ENCODE results near the gene ADGRV1.

The ADGRV1 gene

DNA sequence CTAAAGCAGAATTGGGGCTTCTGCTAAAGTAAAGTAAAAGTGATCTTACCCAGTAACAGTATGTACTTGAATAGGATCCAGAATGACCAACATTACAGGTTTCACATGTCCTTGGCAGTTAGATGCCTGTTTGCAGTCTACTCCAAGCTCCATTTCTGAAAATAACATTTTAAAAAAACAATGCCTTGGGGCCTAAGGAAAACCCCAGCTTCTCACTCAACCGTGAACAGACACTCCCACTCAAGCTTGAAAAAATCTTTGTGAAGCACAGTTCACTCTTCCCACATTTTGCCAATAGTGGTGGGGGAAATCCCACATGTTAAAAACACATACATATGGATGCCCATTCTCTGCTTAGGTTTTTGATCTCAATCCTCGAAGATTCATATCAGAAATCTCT lies 520.4 kb downstream of the ADGRV1 start:
- DNase-seq: no peak

DNA sequence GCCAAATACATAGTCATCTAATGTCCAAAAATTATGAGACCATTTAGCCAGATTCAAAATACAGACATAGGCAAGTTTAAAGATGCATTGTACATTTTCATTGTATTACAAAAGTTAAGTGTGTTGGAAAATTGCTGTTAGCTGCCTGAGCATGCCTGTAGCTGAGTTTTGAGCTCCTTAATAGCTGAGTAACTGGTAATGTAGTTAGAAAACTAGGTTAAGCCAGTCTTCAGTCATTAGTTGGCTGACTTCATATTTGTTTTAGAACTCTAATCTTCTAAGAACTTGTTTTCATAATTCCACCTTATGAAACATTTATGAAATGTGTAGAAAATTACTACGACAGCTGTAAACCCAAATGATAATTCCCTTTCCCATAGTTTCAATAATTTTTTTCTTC lies 531.2 kb downstream of the ADGRV1 start:
- no peak for DNase-seq

DNA sequence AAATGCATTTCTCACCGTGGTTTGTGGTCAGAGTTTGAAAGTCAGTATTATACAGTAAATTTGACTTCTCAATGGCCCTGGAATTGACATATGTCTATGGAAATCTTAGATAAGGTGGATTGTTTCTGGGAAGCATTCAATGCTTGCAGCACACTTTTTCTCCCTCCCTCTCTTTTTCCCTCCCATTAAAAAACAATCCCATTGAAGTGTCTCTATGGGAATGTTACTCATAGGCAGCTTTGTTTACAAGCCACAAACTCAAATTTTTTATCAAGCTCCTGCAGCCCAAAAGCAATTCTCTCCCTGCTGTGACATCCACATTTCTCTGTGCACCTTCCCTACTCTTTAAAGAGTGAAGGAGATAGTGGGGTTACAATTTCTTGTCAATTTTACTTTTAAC lies 532.4 kb downstream of the ADGRV1 start:
- no peak for DNase-seq

DNA sequence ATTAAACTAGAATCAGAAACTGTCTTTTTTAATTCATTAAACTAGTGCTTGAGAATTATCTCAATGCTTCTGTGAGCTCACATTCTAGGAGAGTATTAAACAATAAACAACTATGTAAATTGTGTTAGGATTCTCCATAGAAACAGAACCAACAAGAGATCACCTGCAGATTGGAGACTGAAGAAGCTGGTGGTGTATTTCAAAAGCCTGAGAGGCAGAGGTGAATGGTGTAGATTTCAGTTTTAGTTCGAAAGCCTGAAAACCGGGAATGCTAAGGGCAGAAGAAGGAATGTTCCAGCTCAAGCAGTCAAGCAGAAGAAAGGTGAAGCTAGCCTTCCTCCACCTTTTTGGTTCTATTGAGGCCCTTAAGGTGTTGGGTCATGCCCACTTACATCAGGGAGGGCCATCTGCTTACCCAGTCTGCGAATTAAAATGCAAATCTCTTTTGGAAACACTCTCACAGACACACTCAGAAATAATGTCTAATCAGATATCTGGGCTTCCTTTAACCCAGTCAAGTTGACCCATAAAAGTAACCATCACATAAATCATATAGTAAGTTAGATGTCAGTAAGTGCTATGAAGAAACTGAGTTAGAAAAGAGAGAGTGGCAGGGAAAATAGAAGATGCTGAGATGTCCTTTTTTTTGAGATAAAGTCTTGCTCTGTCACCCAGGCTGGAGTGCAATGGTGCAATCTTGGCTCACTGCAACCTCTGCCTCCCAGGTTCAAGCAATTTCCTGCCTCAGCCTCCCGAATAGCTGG lies 533.1 kb downstream of the ADGRV1 start:
- no peak for DNase-seq

DNA sequence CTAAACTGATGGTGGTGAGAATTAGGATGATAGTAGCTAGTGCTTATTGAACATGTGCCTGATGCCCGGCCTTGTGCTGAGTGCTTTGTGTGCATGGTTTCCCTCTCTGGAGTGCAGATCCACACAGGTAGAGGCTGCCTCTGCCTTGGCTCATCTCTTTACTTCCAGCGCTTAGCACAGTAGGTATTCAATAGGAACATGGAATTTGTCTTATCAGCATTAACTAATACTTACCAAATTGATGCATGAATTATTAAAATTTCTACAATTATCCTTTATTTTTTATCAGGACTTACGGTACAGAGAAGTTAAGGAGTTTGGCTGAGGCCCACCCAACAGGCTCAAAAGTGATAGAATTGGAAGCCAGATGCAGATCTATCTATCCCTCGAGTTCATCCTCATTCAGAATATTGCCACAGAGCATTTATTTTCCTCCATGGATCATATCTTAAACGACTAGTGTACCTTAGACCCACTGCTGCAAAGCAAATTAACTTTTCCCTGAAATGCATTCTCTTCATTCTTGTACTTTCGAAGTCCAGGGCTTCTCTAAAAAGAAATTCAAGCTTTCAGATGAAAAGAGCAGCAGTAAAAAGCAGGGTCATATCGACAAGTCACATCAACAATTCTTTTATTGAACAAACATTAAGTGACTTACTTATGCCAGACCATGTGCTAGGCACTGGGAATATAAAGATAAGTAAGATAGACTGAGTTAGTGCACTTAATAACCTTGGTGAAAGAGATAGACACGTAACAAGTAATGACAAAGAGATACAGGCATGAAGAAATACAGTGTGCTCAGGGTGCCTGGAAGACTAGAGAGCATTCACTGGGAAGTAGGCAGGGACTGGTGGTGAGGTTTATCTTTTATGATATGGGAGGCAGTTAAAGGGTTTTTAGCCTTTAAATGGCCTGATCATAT lies 534.5 kb downstream of the ADGRV1 start:
- no peak for DNase-seq

DNA sequence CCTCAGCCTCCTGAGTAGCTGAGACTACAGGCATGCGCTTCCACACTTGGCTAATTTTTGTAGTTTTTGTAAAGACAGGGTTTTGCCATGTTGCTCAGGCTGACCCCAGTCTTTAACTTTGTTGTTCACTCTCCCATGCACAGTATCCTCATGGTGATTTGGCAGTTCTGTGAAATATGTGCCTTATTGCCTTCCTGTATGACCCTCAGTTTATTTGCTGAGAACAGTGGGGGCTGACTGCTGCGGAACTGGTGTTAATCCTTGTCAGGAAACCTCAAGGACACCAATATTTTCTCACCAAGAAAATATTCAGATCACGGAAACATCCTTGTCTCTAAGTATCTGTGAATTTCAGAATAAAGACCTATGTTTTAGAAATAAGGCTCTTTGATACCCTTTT lies 536.7 kb downstream of the ADGRV1 start:
- DNase-seq: no peak

DNA sequence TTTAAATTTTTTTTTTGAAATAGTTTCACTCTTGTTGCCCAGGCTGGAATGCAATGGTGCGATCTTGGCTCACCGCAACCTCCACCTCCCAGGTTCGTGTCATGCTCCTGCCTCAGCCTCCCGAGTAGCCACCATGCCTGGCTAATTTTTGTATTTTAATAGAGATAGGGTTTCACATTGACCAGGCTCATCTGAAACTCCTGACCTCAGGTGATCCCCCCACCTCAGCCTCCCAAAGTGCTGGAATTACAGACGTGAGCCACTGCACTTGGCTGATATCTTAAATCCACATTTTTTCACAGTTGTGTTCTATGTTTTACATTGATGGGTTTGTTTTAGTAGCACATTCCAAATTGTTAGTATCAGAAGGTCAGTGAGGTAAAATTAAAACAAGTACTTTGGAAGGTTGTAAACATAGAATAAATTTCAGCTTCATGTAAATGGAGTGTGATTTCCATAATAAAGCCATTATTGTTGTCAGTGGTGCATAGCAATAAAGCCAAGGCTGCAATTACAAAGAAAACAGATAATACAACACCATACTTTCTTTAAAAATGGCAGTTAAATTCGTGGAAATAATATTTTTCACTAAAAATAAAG lies 537.3 kb downstream of the ADGRV1 start:
- no peak for DNase-seq

DNA sequence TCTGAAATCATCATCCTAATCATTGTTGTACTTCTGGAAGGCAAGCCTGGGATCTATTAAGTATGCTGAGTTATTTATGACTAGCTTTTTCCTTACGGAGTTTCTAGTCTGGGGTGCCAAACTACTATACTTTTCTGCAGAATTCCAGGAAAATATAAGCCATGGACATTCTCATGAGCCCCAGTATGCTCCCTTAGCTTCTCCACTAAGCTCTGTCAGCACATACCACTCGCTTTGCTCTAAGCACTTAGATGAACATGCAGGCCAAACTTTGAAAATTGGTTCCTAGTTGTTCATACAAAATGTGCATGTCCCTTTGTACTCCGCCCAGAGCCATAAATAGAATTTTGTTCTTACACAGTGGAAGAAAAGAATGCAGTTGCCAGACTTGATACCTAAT lies 539.9 kb downstream of the ADGRV1 start:
- no peak for DNase-seq

DNA sequence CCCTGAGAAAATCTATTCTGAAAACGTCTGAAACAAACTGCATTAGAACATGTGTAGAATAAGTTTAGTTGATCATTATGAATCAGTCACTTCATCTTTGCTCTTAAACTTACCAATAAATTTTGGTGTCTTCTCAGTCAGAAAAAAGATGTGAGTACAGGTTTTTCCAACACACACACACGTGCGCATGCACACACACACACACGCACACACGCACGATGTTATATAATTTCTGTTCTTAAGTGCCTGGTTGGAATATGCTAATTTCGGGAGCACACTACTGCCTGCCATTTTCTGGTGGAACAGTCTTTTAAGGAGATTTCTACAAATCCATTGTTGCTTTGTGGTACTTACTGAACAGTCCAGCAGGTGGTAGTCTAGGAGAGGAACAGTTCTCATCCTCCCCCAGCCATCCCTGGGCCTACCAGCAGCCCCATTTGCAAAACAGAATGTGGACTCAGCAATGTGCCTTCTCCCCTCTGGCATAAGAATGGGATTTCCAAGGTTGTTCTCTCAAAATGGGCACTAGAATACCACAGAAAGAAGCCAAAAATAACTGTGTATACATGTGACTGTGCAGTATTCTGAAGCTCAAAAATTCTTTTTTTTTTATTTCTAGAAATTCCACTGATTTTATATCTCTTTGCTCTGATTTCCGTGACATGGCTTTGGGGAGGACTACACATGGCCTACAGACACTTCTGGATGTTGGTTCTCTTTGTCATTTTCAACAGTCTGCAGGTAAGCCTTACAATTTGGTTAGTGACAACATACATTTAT lies 543.2 kb downstream of the ADGRV1 start:
- peak; percentile 62 for DNase-seq

DNA sequence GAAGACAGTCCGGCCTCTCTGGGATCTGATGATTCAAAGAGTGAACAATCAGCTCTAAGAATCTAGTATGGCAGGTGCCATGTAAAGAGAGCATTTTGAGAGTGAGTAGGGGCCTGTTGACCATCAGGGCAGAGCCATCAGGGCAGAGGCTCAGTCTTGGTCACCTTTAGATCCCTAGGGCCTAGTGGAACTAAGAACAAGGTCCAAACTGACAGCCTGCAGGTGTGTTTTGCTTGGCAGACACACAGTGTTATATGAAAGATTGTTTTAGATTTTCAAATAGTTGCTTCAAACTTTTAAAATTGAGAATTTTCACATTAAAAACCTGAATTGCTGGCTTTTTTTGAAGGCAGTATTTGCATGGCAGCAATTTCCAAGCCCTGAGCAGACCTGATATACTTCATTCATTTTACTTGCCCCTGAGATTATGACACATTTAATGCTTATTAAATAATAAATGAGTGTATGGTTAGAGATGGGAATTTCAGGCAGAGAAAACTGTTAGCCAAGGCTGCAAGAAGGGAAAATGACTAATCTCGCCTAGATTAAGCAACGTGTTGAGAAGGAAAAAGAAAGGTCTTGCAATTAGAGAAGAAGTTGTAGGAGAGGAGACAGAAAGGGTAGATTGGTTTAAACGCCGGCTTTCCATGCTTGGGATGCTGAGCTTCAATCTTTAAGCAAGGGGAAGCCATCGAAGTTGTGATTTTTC lies 544.9 kb downstream of the ADGRV1 start:
- no peak for DNase-seq

DNA sequence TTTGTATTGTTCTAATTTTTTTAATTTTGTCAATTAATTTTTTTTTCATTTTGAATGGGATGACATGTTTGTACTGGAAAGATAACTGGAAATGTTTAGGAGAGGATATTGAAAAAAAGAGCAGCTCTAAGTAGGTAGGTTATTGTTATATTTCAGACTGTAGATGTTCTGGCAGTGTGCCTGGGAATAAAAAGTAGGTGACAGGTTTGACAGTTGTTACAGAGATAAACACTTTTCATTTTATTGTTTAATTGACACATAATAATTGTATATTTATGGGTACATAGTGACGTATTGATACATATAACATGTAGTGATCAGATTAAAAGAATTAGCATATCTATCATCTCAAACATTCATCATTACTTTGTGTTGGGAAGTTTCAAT lies 545.5 kb downstream of the ADGRV1 start:
- no peak for DNase-seq

DNA sequence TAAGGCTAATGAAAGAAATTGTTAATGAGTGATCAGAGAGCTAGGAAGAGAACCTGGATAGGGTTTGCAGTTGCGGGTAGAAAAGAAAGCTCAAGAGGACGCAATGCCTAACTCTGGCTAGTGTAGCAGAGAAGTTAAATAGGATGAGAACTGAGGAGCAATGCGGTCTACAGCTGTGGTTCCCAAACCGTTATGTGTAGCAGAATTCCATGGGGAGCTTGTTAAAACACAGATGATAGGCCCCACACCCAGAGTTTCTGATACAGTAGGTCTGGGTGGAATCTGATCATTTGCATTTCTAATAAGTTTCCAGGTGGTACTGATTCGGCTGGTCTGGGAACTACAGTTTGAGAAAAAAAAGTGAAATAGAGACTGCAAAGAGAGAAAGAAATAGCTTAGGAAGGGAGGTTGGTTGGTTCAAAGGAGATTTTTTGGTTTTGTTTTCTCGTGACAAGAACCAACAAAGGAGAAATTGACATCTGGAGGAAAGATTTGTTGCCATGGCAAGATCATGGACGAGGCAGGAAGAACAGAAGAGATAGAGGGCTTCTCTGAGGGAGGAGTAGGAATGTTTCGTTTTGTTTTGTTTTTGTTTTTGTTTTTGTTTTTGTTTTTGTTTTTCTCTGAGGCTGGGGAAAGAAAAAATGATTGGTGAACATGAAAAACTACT lies 548.4 kb downstream of the ADGRV1 start:
- DNase-seq: no peak

DNA sequence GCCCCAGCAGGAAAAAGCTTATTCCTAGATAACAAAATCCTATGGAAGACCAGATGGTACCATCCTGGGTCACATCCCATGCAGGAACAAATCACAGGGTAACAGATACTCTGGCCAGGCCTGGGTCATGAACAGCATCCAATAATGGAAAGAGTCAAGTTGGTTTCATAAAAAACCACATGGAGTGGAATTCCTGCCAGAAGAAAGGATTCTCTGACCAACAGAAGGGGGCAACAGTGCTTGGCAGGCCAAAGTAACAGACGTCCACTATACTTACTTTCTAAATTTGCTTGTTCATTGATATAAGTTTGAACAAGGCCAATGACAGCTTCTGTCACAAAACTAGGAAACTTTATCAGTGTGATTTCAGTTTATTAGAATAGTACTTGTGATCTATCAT lies 551.0 kb downstream of the ADGRV1 start:
- DNase-seq: no peak

DNA sequence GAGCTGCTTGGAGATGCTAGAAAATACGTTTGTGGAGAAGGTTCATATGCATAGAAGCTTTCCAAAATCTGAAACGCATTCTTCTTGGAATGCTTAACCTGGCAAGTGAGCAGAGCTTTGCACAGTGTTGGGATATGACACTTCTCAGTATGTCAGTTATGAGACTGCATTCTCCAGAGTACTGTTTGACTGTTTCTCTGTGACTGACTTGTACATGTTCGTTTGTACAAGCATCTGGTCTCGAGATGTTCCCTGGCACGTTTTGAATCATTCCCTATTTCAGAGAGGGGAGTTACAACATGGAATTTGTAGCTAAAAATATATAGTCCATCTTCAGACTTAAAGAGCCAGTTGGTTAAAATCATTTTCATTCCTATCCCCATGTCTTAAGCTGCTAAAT lies 552.1 kb downstream of the ADGRV1 start:
- no peak for DNase-seq

DNA sequence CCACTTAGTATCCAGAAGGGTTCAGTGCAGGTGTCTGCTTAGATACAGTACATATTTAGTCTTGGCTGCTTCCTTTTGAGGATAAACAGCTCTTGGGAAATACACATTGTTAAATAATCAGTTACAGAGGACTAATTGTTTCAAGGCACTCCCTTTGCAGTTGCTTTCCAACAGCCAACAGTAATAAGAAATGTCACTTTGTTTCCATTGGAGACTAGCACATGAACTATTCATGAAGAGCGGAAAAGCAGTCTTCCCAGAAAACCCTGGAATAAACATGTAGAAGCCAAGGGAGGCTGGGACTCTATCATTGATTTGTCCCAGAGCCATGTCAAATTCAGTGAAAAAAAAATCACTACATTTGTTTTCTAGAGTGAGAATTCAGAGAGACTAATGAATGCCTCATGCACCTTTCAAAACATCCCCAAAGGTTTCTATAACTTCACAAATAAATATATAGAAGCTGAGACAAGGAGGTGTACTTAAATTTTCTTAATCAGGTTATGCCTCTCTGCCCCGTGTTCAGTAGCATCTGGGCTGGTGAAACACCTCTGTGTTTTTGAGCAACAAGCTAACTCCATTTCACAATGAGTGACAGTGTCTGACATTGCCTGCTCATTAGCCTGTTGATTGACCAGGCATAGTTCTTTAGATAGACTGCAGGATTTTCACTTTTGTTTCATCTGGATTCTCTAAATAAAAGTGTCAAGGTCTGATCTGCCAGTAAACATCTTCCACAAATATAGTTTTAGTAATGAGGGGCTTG lies 553.1 kb downstream of the ADGRV1 start:
- DNase-seq: no peak

DNA sequence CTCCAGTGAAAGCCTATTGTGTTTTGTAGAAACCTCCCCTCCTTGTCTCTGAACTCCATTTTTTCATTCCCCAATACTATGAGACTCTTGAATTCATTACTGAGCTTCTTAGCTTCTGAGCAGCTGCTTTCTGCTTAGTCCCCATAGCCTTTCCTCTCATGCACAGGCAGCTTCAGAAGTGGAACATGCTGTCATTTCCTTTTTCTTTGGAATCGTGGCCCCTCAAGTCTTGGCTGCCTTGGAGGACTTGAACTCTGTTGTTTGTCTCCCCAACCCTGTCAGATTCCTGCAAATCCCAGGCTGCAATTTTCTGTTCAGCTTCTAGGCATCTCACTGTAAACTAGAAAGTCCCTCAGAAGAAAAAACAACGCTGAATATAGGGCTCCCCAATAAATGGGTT lies 556.1 kb downstream of the ADGRV1 start:
- no peak for DNase-seq

DNA sequence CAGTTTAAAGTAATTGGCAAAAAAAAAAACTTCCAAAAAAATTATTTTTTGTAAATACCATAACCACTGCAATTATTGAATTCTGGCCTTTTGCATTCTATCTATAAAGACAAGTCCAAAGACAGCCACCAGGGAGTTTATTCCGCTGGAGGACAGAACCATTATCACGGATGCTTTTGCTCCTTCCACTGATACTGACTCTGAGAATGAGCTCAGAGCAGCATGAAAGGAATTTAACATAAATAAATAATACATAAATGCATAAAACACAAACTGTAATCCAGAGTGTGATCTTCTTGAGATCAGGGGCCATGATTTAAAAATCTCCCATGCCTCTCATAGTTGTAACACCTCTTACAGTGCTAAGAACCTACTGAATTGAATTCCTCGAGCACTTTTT lies 559.8 kb downstream of the ADGRV1 start:
- DNase-seq: no peak

DNA sequence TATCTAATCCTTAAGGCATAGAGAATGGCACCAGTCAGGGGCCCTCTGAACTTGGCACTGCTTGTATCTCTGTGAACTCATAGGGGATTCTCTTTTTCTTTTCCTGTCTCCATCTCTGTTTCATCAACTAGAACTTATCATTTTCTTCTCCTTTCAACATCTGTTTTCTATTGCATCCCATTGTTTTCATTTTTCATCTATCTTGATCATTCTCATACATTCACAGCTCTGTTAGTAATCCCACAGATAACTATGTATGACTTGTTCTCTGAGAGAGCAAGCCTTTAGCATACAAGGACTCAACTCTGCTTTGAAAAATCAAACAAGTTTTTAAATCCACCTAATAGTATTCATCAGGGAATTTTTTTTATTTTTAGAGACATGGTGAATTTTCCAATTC lies 560.2 kb downstream of the ADGRV1 start:
- DNase-seq: no peak

DNA sequence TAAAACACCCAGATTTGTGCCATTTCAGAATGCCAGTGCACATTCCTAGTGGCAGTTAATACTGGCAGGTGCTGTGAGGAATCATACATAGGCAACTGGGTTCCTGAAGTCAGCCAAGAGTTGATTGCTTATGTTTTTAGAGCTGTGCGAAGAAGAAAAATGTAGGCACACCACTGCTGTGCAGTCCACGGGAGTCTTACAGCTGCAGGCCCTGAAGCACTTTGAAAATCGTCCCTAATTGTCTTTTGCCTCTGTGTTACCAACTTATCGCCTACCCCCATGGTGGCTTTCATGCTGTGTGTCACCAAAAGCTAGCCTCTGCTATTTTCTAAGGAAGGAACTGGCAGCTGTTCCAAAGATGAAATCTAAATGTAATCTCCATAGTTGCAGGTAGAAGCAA lies 560.6 kb downstream of the ADGRV1 start:
- DNase-seq: no peak

DNA sequence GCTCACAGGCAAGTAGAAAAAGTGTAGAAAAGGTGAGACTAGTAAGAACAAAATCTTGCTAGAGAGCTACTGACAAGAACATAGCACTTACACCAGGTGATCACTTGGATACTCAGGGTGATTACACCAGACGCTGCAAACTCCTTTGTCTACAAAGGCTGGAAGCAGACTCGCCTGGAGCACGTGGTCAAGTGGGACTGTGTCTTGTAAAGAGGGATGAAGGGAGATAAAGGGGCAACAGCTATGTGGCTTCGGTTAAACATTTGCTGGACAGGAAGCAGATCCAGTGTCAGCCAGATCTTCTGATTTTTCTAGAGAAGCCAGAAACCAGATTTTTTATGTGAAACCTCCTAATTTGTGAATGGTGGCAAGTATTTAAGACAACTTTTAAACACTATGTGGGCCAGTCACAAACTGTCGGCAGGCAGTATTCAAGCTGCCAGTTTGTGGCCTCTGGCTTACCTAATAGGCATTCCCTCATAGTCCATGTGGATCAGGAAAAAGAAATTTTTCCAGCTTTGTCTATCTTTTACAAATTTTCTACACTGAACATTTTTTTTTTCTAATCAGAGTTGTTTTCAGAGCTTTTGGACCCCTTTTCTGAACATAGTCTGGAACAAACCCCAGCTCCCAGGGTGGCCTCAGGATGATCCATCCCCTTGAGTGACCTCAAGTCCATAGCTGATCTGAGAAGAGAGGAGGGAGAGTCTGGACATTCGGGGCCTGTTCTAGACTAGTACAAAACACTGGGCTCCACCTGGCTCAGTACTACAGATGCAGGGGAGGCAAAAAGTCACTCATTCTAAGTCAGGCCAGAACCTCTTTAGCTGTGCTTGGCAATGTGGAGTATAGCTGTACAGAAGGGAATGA lies 561.6 kb downstream of the ADGRV1 start:
- no peak for DNase-seq

Measured in CD4-positive, alpha-beta T cell treated with Interleukin-15 for 1 hour (primary cell).